H1 (cell line): Measurements from ENCODE around the gene RGCC. TPM values are rescaled to one million over a fixed set of nuclear protein-coding genes. Genes with fewer than 3 reads are reported as not detected.

Source experiments
- CTCF ChIA-PET: fragments of 300-600 bp; sonication (Branson Sonifier 250); formaldehyde crosslinking; loops from one replicate; lab custom pipeline; 2021; ENCODE audit not compliant: partially characterized antibody; lab: Charles Lee
- POLR2A ChIA-PET: fragments of 300-600 bp; sonication (Branson Sonifier 250); formaldehyde crosslinking; loops from one replicate; lab custom pipeline; 2021; ENCODE audit warnings: inconsistent platforms; ENCODE audit not compliant: partially characterized antibody; lab: Charles Lee
- DNase-seq, 2 experiments: peaks; one replicate each; pipeline versions ENCODE4 v3.0.0 to v3.0.0-alpha.2; 2010 to 2022; ENCODE audit warnings: low spot score in 2 of 2, low read depth in 1 of 2, mixed read lengths in 1 of 2
- FAIRE-seq: peaks from 2 replicates; lab custom pipeline; 2011; peaks lifted over from hg19 to GRCh38; lab: Jason Lieb, UNC
- H2AFZ ChIP-seq: 2 replicates; pipeline ENCODE4 v1.8.1; 2012; ENCODE audit warnings: low read length, inconsistent platforms
- H2AK5ac ChIP-seq: 2 replicates; pipeline ENCODE4 v1.6.1; 2013; ENCODE audit warnings: low read depth, low read length
- H2BK120ac ChIP-seq: replicated peaks from 2 replicates; pipeline ENCODE3; 2013; ENCODE audit warnings: low read depth, low read length, inconsistent platforms
- H2BK12ac ChIP-seq: 2 replicates; pipeline ENCODE4 v1.6.1; 2013; ENCODE audit warnings: low read depth, low read length
- H2BK15ac ChIP-seq: 2 replicates; pipeline ENCODE4 v1.6.1; 2013; ENCODE audit warnings: low read length
- H2BK20ac ChIP-seq: 2 replicates; pipeline ENCODE4 v1.6.1; 2013; ENCODE audit warnings: low read length
- H2BK5ac ChIP-seq: 2 replicates; pipeline ENCODE4 v1.6.1; 2013; ENCODE audit warnings: low read depth, low read length
- H3K14ac ChIP-seq: 2 replicates; pipeline ENCODE4 v1.6.1; 2013; ENCODE audit warnings: inconsistent platforms; ENCODE audit not compliant: insufficient read length
- H3K18ac ChIP-seq: 2 replicates; pipeline ENCODE4 v1.6.1; 2013; ENCODE audit warnings: low read length; ENCODE audit errors: extremely low read depth
- H3K23ac ChIP-seq: 2 replicates; pipeline ENCODE4 v1.6.1; 2013; ENCODE audit warnings: inconsistent platforms; ENCODE audit not compliant: insufficient read length
- H3K23me2 ChIP-seq: 2 replicates; pipeline ENCODE4 v1.6.1; 2013; ENCODE audit warnings: low read depth, low read length
- H3K27ac ChIP-seq: 2 replicates; pipeline ENCODE4 v1.6.1; 2011; ENCODE audit warnings: low read depth, low read length, inconsistent platforms
- H3K27me3 ChIP-seq, 4 experiments: replicated peaks in 1 of 4; 1 replicate in 1 of 4; 2 replicates in 3 of 4; pipeline versions ENCODE4 v1.6.1 to v1.8.1; 2011 to 2013; ENCODE audit warnings: low read length in 3 of 4, mild to moderate bottlenecking in 3 of 4, inconsistent platforms in 2 of 4, mixed read lengths in 2 of 4, moderate library complexity in 1 of 4; ENCODE audit not compliant: control insufficient read depth in 3 of 4, insufficient read depth in 3 of 4; ENCODE audit errors: extremely low read depth in 1 of 4
- H3K36me3 ChIP-seq, 4 experiments: 2 replicates each; pipeline versions ENCODE4 v1.6.1 to v1.8.1; 2011 to 2013; ENCODE audit warnings: mild to moderate bottlenecking in 4 of 4, low read length in 3 of 4, moderate library complexity in 2 of 4, control low read depth in 1 of 4, inconsistent platforms in 1 of 4; ENCODE audit not compliant: insufficient read depth in 4 of 4, control insufficient read depth in 2 of 4
- H3K4ac ChIP-seq: replicated peaks from 2 replicates; pipeline ENCODE3; 2013; ENCODE audit warnings: low read length, low read depth, mixed read lengths, inconsistent platforms; ENCODE audit not compliant: insufficient read length
- H3K4me1 ChIP-seq, 4 experiments: replicated peaks in 1 of 4; 1 replicate in 1 of 4; 2 replicates in 3 of 4; pipeline versions ENCODE4 v1.6.1 to v1.8.1; 2011 to 2013; ENCODE audit warnings: low read length in 3 of 4, inconsistent platforms in 2 of 4, mixed read lengths in 1 of 4; ENCODE audit not compliant: insufficient read depth in 4 of 4, control insufficient read depth in 3 of 4
- H3K4me2 ChIP-seq, 2 experiments: 2 replicates each; pipeline versions ENCODE4 v1.6.1 to v1.8.1; 2011 to 2013; ENCODE audit warnings: low read depth in 2 of 2, low read length in 2 of 2, control low read depth in 1 of 2, inconsistent platforms in 1 of 2, mild to moderate bottlenecking in 1 of 2; ENCODE audit not compliant: insufficient read depth in 1 of 2
- H3K4me3 ChIP-seq, 4 experiments: fragments of 200-600, 300-600 bp in 1 of 4; sonication (generic), shearing (Covaris generic), sonication (Bioruptor Twin) in 1 of 4; 2 replicates each; pipeline versions ENCODE4 v1.5.1 to v1.8.1; 2011 to 2016; ENCODE audit warnings: low read length in 4 of 4, low read depth in 3 of 4, control low read depth in 2 of 4, inconsistent platforms in 2 of 4, mild to moderate bottlenecking in 2 of 4, mixed read lengths in 1 of 4, moderate library complexity in 1 of 4; ENCODE audit not compliant: insufficient read depth in 2 of 4; ENCODE audit errors: extremely low read depth in 1 of 4
- H3K56ac ChIP-seq: replicated peaks from 2 replicates; pipeline ENCODE3; 2013; ENCODE audit warnings: low read depth, mild to moderate bottlenecking, mixed read lengths, low read length, inconsistent platforms; ENCODE audit not compliant: insufficient read length
- H3K79me1 ChIP-seq: 2 replicates; pipeline ENCODE4 v1.6.1; 2013; ENCODE audit warnings: low read depth, low read length, control low read depth
- H3K79me2 ChIP-seq, 2 experiments: 2 replicates each; pipeline versions ENCODE4 v1.6.1 to v1.8.1; 2012 to 2013; ENCODE audit warnings: low read length in 2 of 2, mild to moderate bottlenecking in 2 of 2, inconsistent platforms in 1 of 2; ENCODE audit not compliant: insufficient read depth in 2 of 2, control insufficient read depth in 1 of 2
- H3K9ac ChIP-seq, 4 experiments: replicated peaks in 1 of 4; 1 replicate in 1 of 4; 2 replicates in 3 of 4; pipeline versions ENCODE4 v1.6.1 to v1.8.1; 2011 to 2013; ENCODE audit warnings: low read depth in 3 of 4, low read length in 3 of 4, control low read depth in 2 of 4, mild to moderate bottlenecking in 2 of 4, moderate library complexity in 2 of 4, inconsistent platforms in 1 of 4; ENCODE audit errors: extremely low read depth in 1 of 4
- H3K9me3 ChIP-seq, 2 experiments: 2 replicates each; pipeline versions ENCODE4 v1.6.1 to v1.8.1; 2012 to 2013; ENCODE audit warnings: mild to moderate bottlenecking in 2 of 2, moderate library complexity in 2 of 2, control low read depth in 1 of 2, inconsistent platforms in 1 of 2, low read depth in 1 of 2, low read length in 1 of 2, mixed read lengths in 1 of 2; ENCODE audit not compliant: insufficient read depth in 2 of 2
- H4K20me1 ChIP-seq, 2 experiments: replicated peaks in 1 of 2; 2 replicates each; pipeline versions ENCODE3 to v1.8.1; 2011 to 2013; ENCODE audit warnings: inconsistent platforms in 2 of 2, low read length in 2 of 2, mild to moderate bottlenecking in 1 of 2; ENCODE audit not compliant: insufficient read depth in 2 of 2, control insufficient read depth in 1 of 2
- H4K5ac ChIP-seq: 2 replicates; pipeline ENCODE4 v1.6.1; 2013; ENCODE audit warnings: low read length, low read depth, mixed read lengths, inconsistent platforms; ENCODE audit not compliant: insufficient read length
- H4K8ac ChIP-seq: 2 replicates; pipeline ENCODE4 v1.8.0; 2013; ENCODE audit warnings: mild to moderate bottlenecking, moderate library complexity, low read length, inconsistent platforms; ENCODE audit not compliant: insufficient read depth; ENCODE audit errors: extremely low read depth
- H4K91ac ChIP-seq: replicated peaks from 2 replicates; pipeline ENCODE3; 2013; ENCODE audit warnings: low read length, mixed read lengths, inconsistent platforms; ENCODE audit not compliant: insufficient read length
- CHD1 ChIP-seq: IDR thresholded peaks from 2 replicates; pipeline ENCODE4 v1.6.1; 2012; ENCODE audit warnings: low read depth, low read length, improper control_type of control experiment
- CHD2 ChIP-seq: IDR thresholded peaks from 2 replicates; pipeline ENCODE4 v1.6.1; 2012; ENCODE audit warnings: low read length, improper control_type of control experiment
- E2F6 ChIP-seq: IDR thresholded peaks from 2 replicates; pipeline ENCODE4 v1.6.1; 2012; ENCODE audit warnings: inconsistent platforms
- EP300 ChIP-seq, 2 experiments: IDR thresholded peaks; 1 replicate in 1 of 2; 2 replicates in 1 of 2; pipeline ENCODE4 v1.6.1; 2011 to 2012; ENCODE audit warnings: low read depth in 2 of 2, low read length in 2 of 2, mild to moderate bottlenecking in 2 of 2, borderline replicate concordance in 1 of 2, inconsistent platforms in 1 of 2, moderate library complexity in 1 of 2
- FOSL1 ChIP-seq: IDR thresholded peaks from 2 replicates; pipeline ENCODE4 v1.6.1; 2011; ENCODE audit warnings: mild to moderate bottlenecking, low read depth, low read length, moderate library complexity; ENCODE audit not compliant: insufficient read depth
- JUND ChIP-seq: IDR thresholded peaks from 2 replicates; pipeline ENCODE4 v1.6.1; 2011; ENCODE audit warnings: mild to moderate bottlenecking, improper control_type of control experiment, low read length
- RBBP5 ChIP-seq: IDR thresholded peaks from 2 replicates; pipeline ENCODE4 v1.7.1; 2012; ENCODE audit warnings: low read depth, mild to moderate bottlenecking, inconsistent platforms, low read length, moderate library complexity, borderline replicate concordance
- SAP30 ChIP-seq: fragments of 300-600 bp; sonication (generic); IDR thresholded peaks from 2 replicates; pipeline ENCODE4 v1.7.1; 2012; ENCODE audit warnings: low read length, moderate library complexity, mild to moderate bottlenecking, inconsistent platforms; ENCODE audit not compliant: insufficient read depth, insufficient replicate concordance
- SIX5 ChIP-seq: IDR thresholded peaks from 2 replicates; pipeline ENCODE4 v1.6.1; 2011; ENCODE audit warnings: mild to moderate bottlenecking, low read depth, low read length
- SP1 ChIP-seq: IDR thresholded peaks from 2 replicates; pipeline ENCODE4 v1.6.1; 2011; ENCODE audit warnings: low read depth, low read length
- SP4 ChIP-seq: IDR thresholded peaks from 2 replicates; pipeline ENCODE4 v1.6.1; 2012; ENCODE audit warnings: low read length, inconsistent platforms
- USF2 ChIP-seq: IDR thresholded peaks from 2 replicates; pipeline ENCODE4 v1.6.1; 2011; ENCODE audit warnings: low read length, improper control_type of control experiment
- WGBS, 2 experiments: shearing (Covaris generic) in 1 of 2; methylation state at CpG; one replicate each; pipeline versions ENCODE4 v1.1.6 to v1.1.7; 2013 to 2015; ENCODE audit warnings: low lambda C conversion rate in 2 of 2, mixed read lengths in 2 of 2, inconsistent platforms in 1 of 2, low coverage in 1 of 2, missing lambda C conversion rate in 1 of 2; ENCODE audit not compliant: insufficient replicate concordance in 2 of 2, insufficient coverage in 1 of 2, insufficient read length in 1 of 2; ENCODE audit errors: extremely low coverage in 1 of 2, missing lambda C conversion rate in 1 of 2; 5-methylcytosine and 5-hydroxymethylcytosine counted together
- polyA plus RNA-seq, 7 experiments: library from polyadenylated mRNA; depleted of rRNA in 3 of 7; stranded (reverse) in 5 of 7; unstranded in 2 of 7; fragments of >200 nt in 5 of 7; fragments of 200-250 nt in 2 of 7; gene quantifications; 1 replicate in 5 of 7; 2 replicates in 1 of 7; 4 replicates in 1 of 7; pipeline versions ENCODE4 v1.2.1 to v1.2.3, GENCODE V29; 2011 to 2013; ENCODE audit warnings: missing spikeins in 2 of 7, mixed read lengths in 2 of 7
- total RNA-seq: library from RNA; stranded (reverse); fragmentation: NEBNext Ultra II Directional; extraction: Animal tissue kit (Norgen Biotek cat#: 25700); gene quantifications from 2 replicates; pipeline ENCODE4 v1.2.1, GENCODE V29; 2021

The RGCC gene
- total and polyA plus RNA-seq, 2 of the 8 experiments (the other 6 are each of a cell fraction or from before 2014, with no cell fraction given): 0.41 TPM; not detected in 1

GRCh38 chr13:41452462-41452861 lies 4.9 kb upstream of the RGCC start:
- H3K56ac ChIP-seq: no peak overlapping the region
- TF ChIP-seq EP300 (IDR thresholded peaks at IDR 0.05; ENCODE audit: borderline replicate concordance in 1 of 2, low read depth in 2 of 2, low read length in 2 of 2) (no peak), SIX5 (no peak), SP1 (no peak), RBBP5 (no peak), CHD2 (no peak), FOSL1 (no peak), SP4 (no peak), JUND (no peak), USF2 (no peak), SAP30 (no peak), CHD1 (no peak), E2F6 (no peak)
- H3K14ac ChIP-seq: no peak overlapping the region
- no peak for FAIRE-seq
- peaks cover 0 to 2% (median 0%) of the 10 kb centered on the region in 4 experiments; a peak in 2 of 7 replicates for H3K4me1 ChIP-seq
- no peak overlapping the region for H2BK5ac ChIP-seq
- no peak overlapping the region for H3K4me3 ChIP-seq
- no peak overlapping the region for H3K23ac ChIP-seq
- no peak for DNase-seq
- H3K4me2 ChIP-seq: no peak overlapping the region
- H2AFZ ChIP-seq: no peak overlapping the region
- H4K91ac ChIP-seq: no peak overlapping the region
- H4K5ac ChIP-seq: no peak overlapping the region
- H2BK12ac ChIP-seq: no peak overlapping the region
- H2BK120ac ChIP-seq: no peak overlapping the region
- no peaks in the 10 kb centered on the region for H3K79me1 ChIP-seq
- H3K79me2 ChIP-seq: no peaks in the 10 kb centered on the region
- H3K23me2 ChIP-seq: peaks cover 2% of the 10 kb centered on the region; the same call in 1 of the 2 replicates
- 85% methylated on average over 3 of the region's 3 CpGs; no CpG with 5 or more reads in 1 of the 2 experiments for WGBS, 2 experiments
- no peak overlapping the region for H2BK20ac ChIP-seq
- H3K27me3 ChIP-seq: peaks cover 16 to 28% (median 25%) of the 10 kb centered on the region in 4 experiments
- H3K18ac ChIP-seq: no peak overlapping the region
- no peak overlapping the region for H3K9ac ChIP-seq
- ChIA-PET CTCF (no interaction called here), POLR2A (no interaction called here)
- no peak overlapping the region for H3K27ac ChIP-seq
- no peak overlapping the region for H3K4ac ChIP-seq
- no peaks in the 10 kb centered on the region for H3K9me3 ChIP-seq
- H4K8ac ChIP-seq: no peak overlapping the region
- H2AK5ac ChIP-seq: no peak overlapping the region
- no peaks in the 10 kb centered on the region for H3K36me3 ChIP-seq
- no peak overlapping the region for H2BK15ac ChIP-seq
- H4K20me1 ChIP-seq: no peaks in the 10 kb centered on the region
